Esophagus muscularis mucosa (tissue), 4 donors: ENCODE measurements around the gene CES3.

Experiments
- EP300 ChIP-seq: sonication (generic); formaldehyde crosslinking; IDR thresholded peaks from one replicate; pipeline ENCODE4 v1.6.1; 2017; ENCODE audit warnings: antibody characterized with exemption
- POLR2A ChIP-seq: fragments of 450-650 bp; IDR thresholded peaks from one replicate; pipeline ENCODE4 v1.6.1; 2017; ENCODE audit warnings: antibody characterized with exemption, moderate library complexity, mild to moderate bottlenecking, low read depth
- TF ChIP-seq, protein P1 (sequence below), 3 experiments: fragments of 200-600 bp in 2 of 3; fragments of 450-650 bp in 1 of 3; sonication (generic) in 2 of 3; IDR thresholded peaks; one replicate each; pipeline ENCODE4 v1.5.1; 2017 to 2019; ENCODE audit warnings: antibody characterized with exemption in 3 of 3, mild to moderate bottlenecking in 2 of 3, moderate library complexity in 1 of 3

DNA sequence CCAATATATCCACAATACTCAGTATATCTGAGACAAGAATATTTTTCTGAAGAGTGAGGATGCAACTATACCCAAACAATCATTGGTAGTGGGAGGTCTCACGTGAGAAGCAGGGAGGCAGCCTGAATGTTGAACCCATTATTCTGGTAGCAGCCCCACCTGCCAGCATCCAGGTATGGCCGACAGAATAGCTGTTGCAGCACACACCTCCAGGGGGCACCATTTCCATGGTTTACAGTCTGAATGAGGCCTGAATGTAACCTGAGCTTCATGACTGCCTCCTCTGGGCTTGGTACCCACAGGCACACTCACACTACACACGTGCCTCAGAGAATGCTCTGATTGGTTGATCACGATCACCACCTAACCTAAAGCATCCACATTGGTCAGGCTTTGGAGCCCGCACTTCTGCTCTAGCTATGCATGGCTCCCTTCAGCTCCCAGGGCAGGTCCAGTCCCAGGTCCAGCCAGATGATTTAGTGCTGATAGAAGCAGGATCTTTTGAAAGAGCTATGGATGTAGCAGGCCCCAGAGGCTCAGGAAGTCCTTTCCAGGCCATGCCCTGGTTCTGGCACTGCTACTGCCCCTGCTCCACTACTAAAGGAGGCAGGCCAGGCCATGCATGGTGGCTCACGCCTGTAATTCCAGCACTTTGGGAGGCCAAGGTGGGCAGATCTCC is 56.9 kb downstream of the CES3 start:
- TF ChIP-seq, protein P1, sequence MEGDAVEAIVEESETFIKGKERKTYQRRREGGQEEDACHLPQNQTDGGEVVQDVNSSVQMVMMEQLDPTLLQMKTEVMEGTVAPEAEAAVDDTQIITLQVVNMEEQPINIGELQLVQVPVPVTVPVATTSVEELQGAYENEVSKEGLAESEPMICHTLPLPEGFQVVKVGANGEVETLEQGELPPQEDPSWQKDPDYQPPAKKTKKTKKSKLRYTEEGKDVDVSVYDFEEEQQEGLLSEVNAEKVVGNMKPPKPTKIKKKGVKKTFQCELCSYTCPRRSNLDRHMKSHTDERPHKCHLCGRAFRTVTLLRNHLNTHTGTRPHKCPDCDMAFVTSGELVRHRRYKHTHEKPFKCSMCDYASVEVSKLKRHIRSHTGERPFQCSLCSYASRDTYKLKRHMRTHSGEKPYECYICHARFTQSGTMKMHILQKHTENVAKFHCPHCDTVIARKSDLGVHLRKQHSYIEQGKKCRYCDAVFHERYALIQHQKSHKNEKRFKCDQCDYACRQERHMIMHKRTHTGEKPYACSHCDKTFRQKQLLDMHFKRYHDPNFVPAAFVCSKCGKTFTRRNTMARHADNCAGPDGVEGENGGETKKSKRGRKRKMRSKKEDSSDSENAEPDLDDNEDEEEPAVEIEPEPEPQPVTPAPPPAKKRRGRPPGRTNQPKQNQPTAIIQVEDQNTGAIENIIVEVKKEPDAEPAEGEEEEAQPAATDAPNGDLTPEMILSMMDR (IDR thresholded peaks at IDR 0.05), result peak; percentile 42 to 68 (median 66)
- no peak for TF ChIP-seq POLR2A
- TF ChIP-seq EP300, result no peak
